CD14-positive monocyte (primary cell): ENCODE data around the gene SART1. TPM values are rescaled to one million over a fixed set of nuclear protein-coding genes. Genes with fewer than 3 reads are reported as not detected.

Experiments
- DNase-seq, 3 donors: peaks; one replicate each; pipeline ENCODE4 v3.0.0-alpha.2; 2011 to 2022
- H2AFZ ChIP-seq: 2 replicates; pipeline ENCODE4 v1.6.0; 2012; ENCODE audit warnings: mild to moderate bottlenecking, low read depth, low read length, inconsistent platforms; ENCODE audit not compliant: insufficient read depth, poor library complexity, severe bottlenecking
- H3K27ac ChIP-seq, 2 donors: 1 replicate in 1 of 2; 2 replicates in 1 of 2; pipeline ENCODE4 v1.5.1; 2012 to 2013; ENCODE audit warnings: low read length in 2 of 2, control low read depth in 1 of 2, inconsistent platforms in 1 of 2, low read depth in 1 of 2, mild to moderate bottlenecking in 1 of 2
- H3K27me3 ChIP-seq, 2 donors: one replicate each; pipeline versions ENCODE4 v1.6.0 to v1.6.1; 2011 to 2013; ENCODE audit warnings: low read length in 2 of 2; ENCODE audit not compliant: control insufficient read depth in 2 of 2, insufficient read depth in 2 of 2
- H3K36me3 ChIP-seq, 2 donors: replicated peaks in 1 of 2; 1 replicate in 1 of 2; 2 replicates in 1 of 2; pipeline versions ENCODE4 v1.5.1 to v1.6.1; 2012 to 2013; ENCODE audit warnings: low read length in 2 of 2, control low read depth in 1 of 2, inconsistent platforms in 1 of 2, mild to moderate bottlenecking in 1 of 2; ENCODE audit not compliant: insufficient read depth in 2 of 2, control insufficient read depth in 1 of 2
- H3K4me1 ChIP-seq, 2 donors: 1 replicate in 1 of 2; 2 replicates in 1 of 2; pipeline versions ENCODE4 v1.5.1 to v1.6.1; 2012 to 2013; ENCODE audit warnings: low read length in 2 of 2, control low read depth in 1 of 2, inconsistent platforms in 1 of 2, mild to moderate bottlenecking in 1 of 2, moderate library complexity in 1 of 2; ENCODE audit not compliant: insufficient read depth in 2 of 2, control insufficient read depth in 1 of 2
- H3K4me2 ChIP-seq: replicated peaks from 2 replicates; pipeline ENCODE3; 2012; ENCODE audit warnings: low read length, moderate library complexity, mild to moderate bottlenecking; ENCODE audit not compliant: poor library complexity, severe bottlenecking; ENCODE audit errors: extremely low read depth
- H3K4me3 ChIP-seq, 3 experiments: fragments of 200-600 bp in 1 of 3; sonication (generic) in 1 of 3; replicated peaks in 1 of 3; 1 replicate in 2 of 3; 2 replicates in 1 of 3; pipeline ENCODE4 v1.5.1; 2011 to 2013; ENCODE audit warnings: low read length in 3 of 3, mild to moderate bottlenecking in 3 of 3, control low read depth in 2 of 3, low read depth in 2 of 3, inconsistent platforms in 1 of 3, moderate library complexity in 1 of 3
- H3K79me2 ChIP-seq: 2 replicates; pipeline ENCODE4 v1.6.0; 2012; ENCODE audit warnings: mild to moderate bottlenecking, control low read depth, inconsistent platforms, low read length, moderate library complexity; ENCODE audit not compliant: insufficient read depth
- H3K9ac ChIP-seq: 2 replicates; pipeline ENCODE4 v1.6.0; 2017; ENCODE audit warnings: low read length, mild to moderate bottlenecking; ENCODE audit not compliant: insufficient read depth, poor library complexity, severe bottlenecking
- H3K9me3 ChIP-seq, 2 donors: replicated peaks in 1 of 2; 1 replicate in 1 of 2; 2 replicates in 1 of 2; pipeline versions ENCODE4 v1.5.1 to v1.6.1; 2012 to 2013; ENCODE audit warnings: low read length in 2 of 2, control low read depth in 1 of 2; ENCODE audit not compliant: control insufficient read depth in 1 of 2, insufficient read depth in 1 of 2
- H4K20me1 ChIP-seq: 2 replicates; pipeline ENCODE4 v1.6.0; 2012; ENCODE audit warnings: mild to moderate bottlenecking, low read length, control low read depth, moderate library complexity; ENCODE audit not compliant: insufficient read depth
- H3K27ac Mint-ChIP-seq, 7 donors: one replicate each; pipeline ENCODE4 v1.8.0; 2020; ENCODE audit warnings: mild to moderate bottlenecking in 7 of 7, mixed read lengths in 7 of 7, moderate library complexity in 6 of 7, inconsistent platforms in 2 of 7
- H3K27me3 Mint-ChIP-seq, 3 donors: one replicate each; pipeline ENCODE4 v1.8.0; 2021 to 2022; ENCODE audit warnings: low read depth in 3 of 3, mild to moderate bottlenecking in 3 of 3, mixed read lengths in 3 of 3, moderate library complexity in 3 of 3, inconsistent platforms in 1 of 3
- H3K36me3 Mint-ChIP-seq, 2 donors: one replicate each; pipeline ENCODE4 v1.8.0; 2020; ENCODE audit warnings: mixed read lengths in 2 of 2, inconsistent platforms in 1 of 2, mild to moderate bottlenecking in 1 of 2
- H3K4me1 Mint-ChIP-seq: one replicate; pipeline ENCODE4 v1.8.0; 2020; ENCODE audit warnings: mild to moderate bottlenecking, mixed read lengths
- H3K4me3 Mint-ChIP-seq, 2 donors: one replicate each; pipeline ENCODE4 v1.8.0; 2020; ENCODE audit warnings: mild to moderate bottlenecking in 2 of 2, mixed read lengths in 2 of 2, moderate library complexity in 1 of 2
- H3K9me3 Mint-ChIP-seq, 7 donors: one replicate each; pipeline ENCODE4 v1.8.0; 2020 to 2022; ENCODE audit warnings: mixed read lengths in 7 of 7, mild to moderate bottlenecking in 6 of 7, moderate library complexity in 6 of 7, inconsistent platforms in 2 of 7
- CTCF ChIP-seq: fragments of 200-600 bp; IDR thresholded peaks from one replicate; pipeline ENCODE4 v1.8.0; 2022; ENCODE audit warnings: antibody characterized with exemption, mild to moderate bottlenecking
- WGBS: methylation state at CpG from one replicate; pipeline ENCODE4 v1.1.5; 2013; ENCODE audit warnings: missing lambda C conversion rate; ENCODE audit not compliant: insufficient coverage; 5-methylcytosine and 5-hydroxymethylcytosine counted together
- intact Hi-C, 2 donors: fragments of 100-400 bp; cut with micrococcal nuclease; formaldehyde crosslinking; loops; one replicate each; pipeline versions ENCODE4 v1.15.0 to v1.15.1; 2023
- polyA plus RNA-seq, 3 donors: library from polyadenylated mRNA; depleted of rRNA in 1 of 3; unstranded in 2 of 3; stranded (reverse) in 1 of 3; fragments of 300-500 nt in 2 of 3; fragments of >200 nt in 1 of 3; fragmentation: Illumina TruSeq in 2 of 3; gene quantifications; 1 replicate in 2 of 3; 2 replicates in 1 of 3; pipeline ENCODE4 v1.2.3, GENCODE V29; 2012 to 2021

The SART1 gene
- polyA plus RNA-seq, 3 donors: 8.9 to 52.8 (median 16.1) TPM

- Histone ChIP-seq H3K27me3 (no peaks in the 10 kb centered on the region), H3K27ac (no peak overlapping the region), H3K4me3 (no peak overlapping the region), H3K79me2 (no peaks in the 10 kb centered on the region), H4K20me1 (no peaks in the 10 kb centered on the region), H2AFZ (no peak overlapping the region), H3K9me3 (no peaks in the 10 kb centered on the region), H3K4me2 (no peak overlapping the region), H3K9ac (no peak overlapping the region), H3K4me1 (peaks cover 16% of the 10 kb centered on the region in 2 donors), H3K36me3 (no peaks in the 10 kb centered on the region)
- H3K4me3 Mint-ChIP-seq: no peak overlapping the region
- peak overlapping the region in 1 of 7 donors; percentile 14 for H3K27ac Mint-ChIP-seq
- intact Hi-C loops: no loop called here
- no peaks in the 10 kb centered on the region for H3K36me3 Mint-ChIP-seq
- H3K4me1 Mint-ChIP-seq: peaks cover 17% of the 10 kb centered on the region
- TF ChIP-seq CTCF: no peak
- peaks cover 0 to 2% (median 0%) of the 10 kb centered on the region in 7 donors for H3K9me3 Mint-ChIP-seq
- peaks cover 6 to 10% (median 8%) of the 10 kb centered on the region in 3 donors for H3K27me3 Mint-ChIP-seq
- DNase-seq: no peak
- 97% methylated on average over 8 of the region's 11 CpGs for WGBS
Measured at GRCh38 chr11:65945941-65946558, 15.5 kb upstream of the SART1 start.

- Histone ChIP-seq H3K4me1 (peaks cover 10% of the 10 kb centered on the region in 2 donors), H2AFZ (no peak overlapping the region), H3K9me3 (no peaks in the 10 kb centered on the region), H3K4me2 (no peak overlapping the region), H3K27ac (no peak overlapping the region), H3K79me2 (no peaks in the 10 kb centered on the region), H3K4me3 (no peak overlapping the region), H3K9ac (no peak overlapping the region), H4K20me1 (no peaks in the 10 kb centered on the region), H3K36me3 (no peaks in the 10 kb centered on the region), H3K27me3 (no peaks in the 10 kb centered on the region)
- WGBS: 94% methylated on average over 3 of the region's 4 CpGs
- Mint-ChIP-seq H3K4me1 (peaks cover 11% of the 10 kb centered on the region), H3K36me3 (no peaks in the 10 kb centered on the region), H3K27me3 (peaks cover 6 to 10% (median 10%) of the 10 kb centered on the region in 3 donors), H3K9me3 (peaks cover 0 to 2% (median 0%) of the 10 kb centered on the region in 7 donors), H3K4me3 (no peak overlapping the region), H3K27ac (no peak overlapping the region)
- no peak for DNase-seq
- intact Hi-C loops: no loop called here
- TF ChIP-seq CTCF: no peak
Measured at GRCh38 chr11:65946655-65947054, 14.9 kb upstream of the SART1 start.
